NCI-H345 treated with DMSO at 0.1 percent for 48 hours (cell line): ENCODE measurements around the gene DGKE.

Experiments
- DNase-seq: peaks from one replicate; lab custom pipeline; 2025; ENCODE audit not compliant: unreplicated experiment; lab: John Stamatoyannopoulos, UW

The DGKE gene

GRCh38 chr17:56845934-56846333, 12.0 kb downstream of the DGKE start:
- no peak for DNase-seq

DNA sequence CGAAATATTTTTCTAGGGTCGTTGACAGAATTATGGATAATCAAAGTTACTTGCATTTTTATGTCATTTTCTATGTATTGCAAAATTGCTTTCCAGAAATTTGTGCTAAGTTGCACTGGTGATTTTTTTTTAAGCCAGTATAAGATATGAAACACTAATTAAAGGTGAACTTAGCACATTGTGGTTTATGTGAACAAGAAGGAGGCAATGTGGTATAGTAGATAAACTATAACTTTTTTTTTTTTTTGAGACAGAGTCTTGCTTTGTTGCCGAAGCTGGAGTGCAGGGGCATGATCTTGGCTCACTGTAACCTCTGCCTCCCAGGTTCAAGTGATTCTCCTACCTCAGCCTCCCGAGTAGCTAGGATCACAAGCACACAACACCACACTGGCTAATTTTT, 13.2 kb downstream of the DGKE start:
- DNase-seq, result no peak

DNA sequence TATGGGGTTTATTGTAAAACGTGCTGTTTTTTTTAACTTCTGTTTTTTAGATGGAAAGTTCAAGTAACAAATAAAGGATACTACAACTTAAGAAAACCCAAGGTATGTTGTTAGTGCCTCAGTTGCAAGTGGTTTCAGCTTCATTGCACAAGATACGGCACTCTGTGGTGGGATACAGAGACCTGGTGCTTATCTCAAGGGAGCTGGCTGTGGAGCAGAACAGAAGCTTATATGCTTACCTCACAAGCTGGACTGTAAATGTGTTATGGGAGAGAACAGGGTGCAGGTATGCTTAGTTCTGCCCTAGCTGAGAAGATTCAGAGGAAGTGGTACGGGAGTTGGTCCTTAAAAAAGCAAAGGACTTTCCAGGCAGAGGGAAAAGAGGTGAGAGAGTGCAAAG, 15.2 kb downstream of the DGKE start:
- no peak for DNase-seq

DNA sequence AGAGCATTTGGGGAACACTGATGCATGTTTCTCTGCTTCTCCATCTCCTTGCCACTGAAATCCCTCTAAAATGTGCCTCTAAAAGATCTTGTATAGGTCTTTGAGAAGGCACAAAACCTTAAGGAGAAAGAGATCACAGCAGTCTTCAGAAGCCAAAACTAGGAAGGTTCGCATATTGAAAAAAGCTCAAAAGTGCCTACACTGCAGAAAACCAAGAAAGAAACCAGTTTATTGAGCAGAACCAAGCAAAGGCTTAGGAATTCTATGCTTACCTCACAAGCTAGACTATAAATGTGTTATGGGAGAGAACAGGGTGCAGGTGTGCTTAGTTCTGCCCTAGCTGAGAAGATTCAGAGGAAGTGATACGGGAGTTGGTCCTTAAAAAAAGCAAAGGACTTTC, 16.6 kb downstream of the DGKE start:
- DNase-seq, result no peak

DNA sequence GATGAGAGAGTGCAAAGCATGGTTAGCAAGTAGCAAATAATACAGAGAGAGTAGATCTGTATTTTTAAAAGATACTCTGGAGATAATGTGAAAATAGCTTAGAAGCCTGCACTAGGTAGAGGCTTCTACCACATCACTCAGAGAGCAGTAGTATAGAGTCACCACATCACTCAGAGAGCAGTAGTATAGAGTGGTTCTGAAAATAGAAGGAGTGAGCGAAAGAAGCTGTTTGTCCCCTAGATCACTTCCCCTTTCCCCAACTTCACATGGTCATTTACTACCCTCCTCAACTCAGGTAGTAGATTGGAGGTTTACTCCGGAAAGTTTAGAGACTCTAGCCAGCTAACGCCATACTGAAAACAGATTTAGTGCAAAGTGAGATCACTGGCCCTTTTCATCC, 17.1 kb downstream of the DGKE start:
- no peak for DNase-seq

DNA sequence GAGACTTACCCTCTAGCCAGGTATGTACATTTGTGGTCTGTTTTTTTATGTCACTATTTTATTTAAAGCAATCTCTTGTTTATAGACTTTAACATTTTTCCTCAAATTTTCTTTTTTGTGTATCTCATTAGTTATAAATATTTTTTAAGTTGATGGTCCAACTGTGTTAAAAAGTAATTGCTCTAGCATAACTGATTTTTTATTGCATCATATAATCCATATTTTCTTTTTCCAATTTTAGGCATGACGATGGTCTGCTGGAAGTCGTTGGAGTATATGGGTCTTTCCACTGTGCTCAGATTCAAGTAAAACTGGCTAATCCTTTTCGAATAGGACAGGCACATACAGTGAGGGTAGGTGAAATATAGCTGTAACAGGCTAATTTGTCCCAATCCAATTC, 27.9 kb downstream of the DGKE start:
- DNase-seq, result no peak

- no peak for DNase-seq
These were observed 30.0 kb downstream of the DGKE start for GRCh38 chr17:56863974-56864373.

GRCh38 chr17:56866076-56866475, 32.1 kb downstream of the DGKE start:
- DNase-seq, result no peak

GRCh38 chr17:56866496-56866895, 32.5 kb downstream of the DGKE start:
- no peak for DNase-seq

DNA sequence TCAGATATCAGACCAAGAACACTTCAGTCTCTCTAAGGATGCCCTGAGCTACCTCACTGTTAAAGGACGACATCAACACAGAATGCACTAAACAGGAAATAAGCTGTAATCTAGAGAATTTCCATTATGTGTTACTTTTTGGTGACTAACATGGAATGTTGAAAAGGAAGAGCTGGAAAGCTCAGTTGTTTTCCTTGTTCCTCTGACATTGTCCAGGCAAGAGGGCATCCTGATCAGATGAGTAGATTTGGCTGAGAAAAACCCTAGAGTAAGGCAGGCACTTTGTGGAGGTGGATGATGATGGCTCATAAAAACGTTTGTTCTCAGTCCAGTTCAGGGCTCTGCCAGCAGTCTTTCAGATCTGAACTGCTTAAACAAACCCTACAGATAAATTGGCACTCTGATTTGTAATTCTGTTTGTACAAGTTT, 34.0 kb downstream of the DGKE start:
- no peak for DNase-seq

DNA sequence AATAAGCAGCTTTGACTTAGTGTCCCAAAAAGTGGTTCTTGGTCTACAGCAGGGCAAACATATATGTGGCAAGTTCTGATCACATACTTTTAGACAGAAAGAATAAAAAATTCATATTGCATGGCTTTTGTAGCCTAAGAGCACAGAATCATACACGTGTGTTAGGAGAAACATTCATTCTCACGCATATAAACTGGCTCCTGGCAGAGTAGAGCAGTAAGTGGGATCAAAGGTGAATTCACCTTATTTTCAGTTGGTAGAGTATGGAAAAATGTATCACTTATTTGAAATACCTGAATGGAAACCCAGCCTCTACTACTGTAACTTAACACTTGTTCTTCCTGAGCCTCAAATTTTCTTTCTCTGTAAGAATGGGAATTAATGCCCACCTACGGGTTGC, 34.8 kb downstream of the DGKE start:
- DNase-seq, result no peak

- DNase-seq, result no peak
These were observed 36.2 kb downstream of the DGKE start for GRCh38 chr17:56870081-56870651.

DNA sequence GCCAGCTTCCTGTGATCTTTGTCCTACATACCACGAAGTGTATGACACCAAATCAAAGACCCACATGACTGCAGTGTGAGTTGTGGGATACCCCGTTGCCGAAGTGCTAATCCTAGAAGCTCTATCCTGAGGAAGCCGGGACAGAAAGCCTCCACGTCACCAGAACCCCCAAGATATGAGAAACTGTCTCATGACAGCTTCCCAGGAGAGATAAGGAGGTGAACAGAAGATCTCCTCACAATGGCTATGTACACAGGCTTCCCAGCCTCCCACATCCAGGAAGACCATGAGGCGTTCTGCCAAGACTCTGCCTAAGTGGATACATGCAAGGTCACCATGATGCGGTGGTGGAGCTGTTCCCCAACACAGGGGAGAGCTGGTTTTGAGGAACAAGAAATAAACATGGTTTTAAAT, 42.8 kb downstream of the DGKE start:
- DNase-seq, result no peak

- DNase-seq, result no peak
These were observed 45.3 kb downstream of the DGKE start for GRCh38 chr17:56879280-56879679.

DNA sequence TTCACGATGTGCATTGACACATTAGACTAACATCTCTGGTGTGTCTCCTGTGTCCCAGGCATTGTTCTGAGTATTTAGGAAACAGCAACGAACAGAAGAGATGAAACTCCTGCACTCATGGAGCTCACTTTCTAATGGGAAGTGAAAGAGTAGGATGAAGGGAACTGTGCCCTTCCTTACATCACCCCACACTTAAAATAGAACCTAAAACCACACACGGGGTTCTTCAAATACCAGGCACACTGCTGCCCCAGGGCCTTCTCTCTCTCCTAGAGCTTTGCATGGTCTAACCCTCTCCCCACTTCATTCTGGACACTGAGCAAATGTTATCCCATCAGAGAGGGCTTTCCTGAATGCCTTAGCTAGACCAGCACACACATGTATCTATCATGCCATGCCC, 46.2 kb downstream of the DGKE start:
- no peak for DNase-seq

- DNase-seq, result no peak
These were observed 46.6 kb downstream of the DGKE start for GRCh38 chr17:56880571-56880970.

GRCh38 chr17:56881685-56882295, 47.8 kb downstream of the DGKE start:
- DNase-seq, result no peak

- DNase-seq, result no peak
These were observed 49.7 kb downstream of the DGKE start for GRCh38 chr17:56883616-56884015.

GRCh38 chr17:56884483-56885311, 50.7 kb downstream of the DGKE start:
- DNase-seq, result no peak

GRCh38 chr17:56885312-56885657, 51.3 kb downstream of the DGKE start:
- no peak for DNase-seq

DNA sequence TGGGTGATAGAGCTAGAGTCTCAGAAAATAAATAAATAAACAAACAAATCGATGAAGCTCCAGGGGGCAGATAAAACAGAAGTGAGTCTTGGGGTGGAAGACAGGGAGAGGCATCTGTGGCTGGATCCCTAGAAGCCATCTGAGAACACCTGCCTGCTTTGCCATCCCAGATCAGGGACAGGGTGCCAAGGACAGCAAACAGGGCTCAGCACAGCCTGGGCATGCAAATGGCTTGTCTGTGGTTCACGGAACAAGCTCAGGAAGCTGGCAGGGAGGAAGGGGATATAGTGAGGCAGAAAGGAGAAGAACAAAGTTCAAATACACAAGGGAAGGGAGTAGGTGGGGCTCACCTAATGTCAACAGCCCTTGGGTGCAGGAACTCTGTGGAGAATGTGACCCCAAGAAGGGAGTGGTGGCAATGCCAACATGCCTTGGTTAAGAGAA, 52.4 kb downstream of the DGKE start:
- DNase-seq, result peak; percentile 6

DNA sequence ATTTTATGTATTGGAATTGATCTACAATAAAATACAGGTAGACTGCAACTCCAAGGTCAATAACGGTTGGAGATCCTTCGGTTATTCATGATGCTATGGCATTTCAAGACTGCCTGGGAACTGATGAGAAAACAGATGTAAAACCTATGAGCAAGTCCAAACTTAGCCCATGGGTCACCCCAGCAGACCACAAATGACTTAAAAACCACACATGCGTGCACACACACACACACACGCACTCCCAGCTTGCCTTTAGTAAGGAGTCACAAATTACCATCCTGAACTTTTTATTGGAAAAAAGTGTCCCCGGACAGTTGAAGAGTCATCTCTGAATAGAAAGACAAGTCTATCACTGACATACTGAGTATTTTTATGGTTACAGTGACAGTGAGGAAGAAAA, 53.2 kb downstream of the DGKE start:
- no peak for DNase-seq
